Activated CD8-positive, alpha-beta memory T cell treated with anti-CD3 and anti-CD28 coated beads for 1 hour (primary cell): ENCODE results near the gene JAK1.
"Not testable (repeated sequence)": the region's sequence is repeated elsewhere in the genome, so short reads cannot be mapped to it uniquely, and the experiment has no call there.

ENCODE experiments used
- DNase-seq, 2 donors: peaks; one replicate each; pipeline ENCODE4 v3.0.0-alpha.2; 2020; ENCODE audit warnings: low read depth in 1 of 2; ENCODE audit errors: extremely low read depth in 1 of 2

The JAK1 gene

GRCh38 chr1:64966158-64966971, at the start of gene JAK1:
JAK1 (minus strand) TSS chr1:64966549; CDS start chr1:64886264, 80,285 bp downstream.
- DNase-seq, result peak; percentile 68 to 90

DNA sequence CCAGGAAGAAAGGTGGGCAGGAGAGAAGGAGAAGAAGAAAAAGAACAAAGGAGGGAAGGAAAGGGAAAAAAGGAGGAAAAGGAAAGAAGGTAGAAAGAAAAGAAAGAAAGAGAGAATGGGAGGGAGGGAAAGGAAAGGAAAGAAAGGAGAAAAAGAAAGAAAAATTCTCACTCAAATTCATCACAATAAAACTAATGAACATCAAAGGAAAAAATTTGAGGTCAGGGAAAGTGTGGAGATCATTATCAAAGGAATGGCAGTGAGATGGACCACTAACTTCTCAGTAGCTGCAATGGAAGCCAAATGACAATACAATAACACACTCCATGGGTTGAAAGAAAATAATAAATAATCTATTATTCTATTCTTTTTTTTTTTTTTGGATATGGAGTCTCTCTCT, 48.0 kb upstream of the JAK1 start:
- DNase-seq, result no peak

- no peak for DNase-seq
Measured at GRCh38 chr1:65011983-65012382, 45.6 kb upstream of the JAK1 start.

GRCh38 chr1:65009724-65010420, 43.5 kb upstream of the JAK1 start:
- DNase-seq, result no peak

DNA sequence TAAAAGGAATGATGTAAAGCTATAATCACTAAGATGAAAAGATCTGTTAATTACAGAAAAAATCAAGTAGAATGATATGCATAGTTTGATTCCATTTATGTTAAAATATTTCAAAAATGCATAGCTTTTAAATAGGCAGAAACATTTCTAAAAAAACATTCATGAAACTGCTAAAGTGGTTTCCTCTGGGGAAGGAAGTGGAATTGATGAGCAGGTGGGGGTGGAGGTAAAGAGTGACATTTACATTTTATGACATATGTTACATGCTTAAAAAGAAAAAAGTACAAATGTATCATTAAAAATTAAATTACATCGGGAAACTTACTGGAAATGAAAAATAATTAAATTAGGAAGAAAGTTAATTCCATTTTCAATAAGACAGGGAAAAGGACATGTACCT, 42.8 kb upstream of the JAK1 start:
- DNase-seq, result no peak

DNA sequence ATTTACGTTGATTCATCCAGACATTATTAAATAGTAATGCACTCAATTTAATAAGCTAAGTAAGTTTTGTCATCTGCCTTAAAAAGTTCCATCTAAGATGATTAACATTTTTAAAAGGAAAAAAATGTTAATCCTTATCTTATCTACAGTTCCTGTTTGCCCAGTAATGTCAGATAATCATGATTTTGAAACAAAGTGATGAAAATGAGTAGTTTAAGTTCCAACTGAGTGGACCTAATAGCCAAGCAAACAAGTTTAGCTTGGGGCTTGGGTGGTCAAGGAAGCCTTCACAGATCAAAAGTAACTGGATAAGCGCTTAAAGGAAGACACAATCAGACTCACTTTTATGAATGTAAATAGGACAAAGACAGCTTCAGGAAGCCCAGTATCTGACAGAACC, 40.5 kb upstream of the JAK1 start:
- no peak for DNase-seq

DNA sequence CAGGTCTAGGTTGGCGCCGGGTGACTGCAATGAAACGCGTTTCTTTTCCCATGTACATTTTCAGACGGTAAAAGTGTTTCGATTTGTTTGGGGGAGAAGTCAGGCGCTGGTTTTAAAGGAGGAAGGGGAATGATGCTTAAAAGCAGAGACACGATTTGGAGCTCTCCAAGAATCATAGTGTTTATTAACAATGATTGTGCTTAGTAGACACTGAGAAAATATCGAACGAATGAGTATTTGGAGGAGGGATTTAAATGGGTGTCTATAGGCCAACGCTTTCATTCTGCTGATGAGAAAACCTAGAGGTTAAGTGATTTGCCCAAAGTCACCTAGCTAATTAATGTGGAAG, 36.9 kb upstream of the JAK1 start:
- no peak for DNase-seq

- DNase-seq, result peak; percentile 59 to 77
Measured at GRCh38 chr1:65002508-65003315, 36.4 kb upstream of the JAK1 start.

GRCh38 chr1:65002156-65002507, 35.8 kb upstream of the JAK1 start:
- no peak for DNase-seq

DNA sequence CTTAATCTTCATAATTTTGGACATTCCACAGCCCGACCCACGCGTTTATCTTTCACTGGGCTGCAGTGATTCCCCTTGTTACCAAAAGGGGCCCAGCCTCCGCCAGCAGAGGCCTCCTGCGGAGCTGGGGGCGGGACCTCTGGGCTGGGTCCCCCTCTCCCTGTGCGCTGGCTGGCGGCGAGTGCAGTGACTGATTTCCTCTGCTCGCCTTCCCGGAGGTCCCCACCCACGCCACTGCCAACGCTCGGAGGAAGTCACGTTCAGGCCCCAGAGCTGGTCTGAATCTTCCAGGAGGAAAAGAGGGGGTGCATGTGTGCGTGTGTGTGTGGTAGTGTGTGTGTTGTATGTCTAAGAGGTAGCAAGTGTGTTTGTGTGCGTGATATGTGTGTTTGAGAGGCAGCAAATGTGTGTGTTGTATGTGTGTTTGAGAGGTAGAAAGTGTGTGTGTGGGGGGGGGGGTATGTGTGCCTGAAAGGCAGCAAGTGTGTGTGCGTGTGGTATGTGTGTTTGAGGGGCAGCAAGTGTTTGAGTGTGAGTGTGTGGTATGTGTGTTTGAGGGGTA, 35.0 kb upstream of the JAK1 start:
- DNase-seq, result peak; percentile 54 to 57

DNA sequence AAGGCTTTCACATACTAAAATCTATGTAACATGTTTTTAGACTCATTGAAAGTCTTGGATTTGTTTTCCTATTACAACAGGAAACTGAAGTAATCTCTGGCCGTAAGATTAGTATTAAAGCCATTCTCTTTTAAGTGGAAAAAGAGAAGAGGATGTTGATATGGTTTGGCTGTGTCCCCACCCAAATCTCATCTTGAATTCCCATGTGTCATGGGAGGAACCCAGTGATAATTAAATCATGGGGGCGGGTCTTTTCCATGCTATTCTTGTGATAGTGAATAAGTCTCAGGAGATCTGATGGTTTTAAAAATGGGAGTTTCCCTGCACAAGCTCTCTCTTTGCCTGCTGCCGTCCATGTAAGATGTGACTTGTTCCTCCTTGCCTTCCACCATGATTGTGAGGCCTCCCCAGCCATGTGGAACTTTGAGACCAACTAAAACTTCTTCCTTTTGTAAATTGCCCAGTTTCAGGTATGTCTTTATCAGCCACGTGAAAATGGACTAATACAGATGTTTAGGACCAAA, 32.1 kb upstream of the JAK1 start:
- not testable (repeated sequence) for DNase-seq

DNA sequence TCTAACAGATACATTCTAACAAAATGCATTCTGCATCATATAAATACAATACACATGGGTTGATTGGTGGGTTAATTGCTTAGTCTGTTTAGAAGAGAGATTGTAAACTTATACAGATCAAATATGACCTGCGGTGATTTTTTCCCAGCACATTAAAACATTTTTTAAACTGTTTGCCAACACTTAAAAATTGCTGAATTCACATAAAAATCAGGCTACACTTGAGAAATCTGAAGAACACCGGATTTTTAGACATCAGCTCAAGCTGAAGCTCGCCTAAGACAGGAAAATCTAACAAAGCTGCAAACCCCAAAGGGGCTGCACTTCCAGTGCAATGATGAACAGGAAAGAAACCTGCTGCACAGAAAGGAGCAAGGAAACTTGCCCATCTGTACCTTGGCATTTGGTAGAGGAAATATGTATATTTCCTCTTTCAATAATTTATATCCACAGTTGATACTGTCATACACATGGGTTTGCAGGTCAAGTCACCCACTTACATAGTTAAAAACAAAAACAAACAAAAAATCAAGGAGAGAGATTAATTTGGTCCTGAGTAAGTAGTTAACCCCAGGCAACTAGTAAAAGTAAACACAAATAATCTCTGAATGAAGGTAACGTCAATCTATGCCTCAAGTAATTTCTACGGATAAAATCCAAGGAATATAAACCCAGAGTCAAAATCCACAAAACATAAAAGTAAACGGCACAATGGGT, 30.4 kb upstream of the JAK1 start:
- no peak for DNase-seq

DNA sequence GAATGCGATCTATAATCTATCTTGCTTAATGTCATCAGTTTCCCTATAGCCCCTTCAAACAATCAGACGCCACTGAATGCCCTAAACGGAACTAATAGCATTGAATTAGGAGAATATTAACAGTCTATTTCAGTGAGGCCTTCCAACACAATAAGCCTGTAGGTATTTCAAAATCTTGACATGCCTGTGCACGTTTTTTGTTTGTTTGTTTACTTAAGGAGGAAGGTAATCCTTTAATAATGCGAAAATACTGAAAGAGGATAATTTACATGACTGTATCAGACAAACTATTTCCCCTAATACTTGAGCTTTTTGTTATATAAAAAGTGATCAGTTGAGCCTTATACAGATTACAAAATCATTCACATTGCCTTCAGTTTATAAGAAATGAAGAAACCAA, 29.0 kb upstream of the JAK1 start:
- no peak for DNase-seq

DNA sequence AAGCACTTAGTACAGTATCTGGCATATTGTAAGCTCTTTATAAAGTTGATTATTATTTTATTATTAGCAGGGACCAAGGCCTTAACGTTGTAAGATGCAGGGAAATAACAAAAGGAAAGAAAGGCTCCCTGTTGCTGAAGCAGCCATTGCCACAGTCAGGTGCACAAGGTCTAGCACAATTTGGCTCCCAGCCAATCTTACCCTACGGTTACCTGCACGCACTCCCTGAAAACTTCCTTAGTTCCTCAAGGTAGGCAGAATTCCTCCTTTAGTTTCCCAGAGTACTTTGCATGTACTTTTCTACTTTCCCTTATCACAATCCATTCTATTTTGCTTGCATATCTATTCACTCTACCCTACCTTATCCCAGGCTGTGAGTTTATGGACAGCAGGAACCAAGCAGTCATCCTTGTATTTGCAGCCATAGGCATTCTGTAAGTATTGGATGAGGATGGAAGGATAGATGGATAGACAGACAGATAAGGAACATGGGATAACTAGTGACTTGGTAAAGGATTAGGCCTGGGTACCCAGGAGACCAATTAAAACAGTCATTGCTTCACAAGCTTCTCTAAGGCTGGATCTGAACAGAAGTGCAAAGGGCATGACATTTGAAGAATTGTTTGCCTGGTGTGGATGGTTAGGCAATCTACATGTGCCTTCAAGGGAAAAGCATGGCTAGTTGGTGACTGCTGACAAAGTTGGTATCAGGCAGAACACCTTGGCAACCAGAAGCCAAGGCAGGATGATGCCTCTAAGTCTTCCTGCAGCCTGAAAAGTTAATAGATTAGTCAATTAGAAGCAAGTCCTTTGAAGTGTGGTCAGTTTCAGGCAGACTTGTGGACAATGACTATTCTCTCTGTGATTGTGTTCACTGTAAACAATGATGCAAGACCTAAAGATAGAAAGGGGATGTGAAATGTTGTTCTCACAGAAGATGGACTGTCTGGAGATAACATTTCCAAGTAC, 20.8 kb upstream of the JAK1 start:
- no peak for DNase-seq

GRCh38 chr1:64984737-64985136, 18.4 kb upstream of the JAK1 start:
- DNase-seq, result no peak

- no peak for DNase-seq
Measured at GRCh38 chr1:64984106-64984505, 17.8 kb upstream of the JAK1 start.

DNA sequence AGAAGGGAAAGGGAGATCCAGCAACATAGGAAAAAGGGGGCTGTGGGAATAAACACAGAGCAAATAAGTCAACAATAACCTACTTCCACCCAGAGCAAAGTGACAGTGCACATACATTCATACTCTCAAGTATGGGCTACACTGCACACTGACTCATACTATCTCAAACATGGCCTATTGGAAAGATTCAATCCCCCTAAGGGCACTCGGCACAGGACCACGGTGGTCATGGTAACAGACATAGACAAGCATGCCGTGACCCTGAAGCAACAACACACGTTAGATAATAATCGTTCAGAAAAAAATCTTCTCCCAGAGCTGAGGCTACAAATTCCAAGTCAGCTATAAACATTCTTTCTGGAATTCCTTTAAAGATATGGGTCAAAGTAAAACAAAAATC, 16.8 kb upstream of the JAK1 start:
- DNase-seq, result no peak

GRCh38 chr1:64981601-64982533, 15.5 kb upstream of the JAK1 start:
- DNase-seq, result no peak
